ENCODE data around the gene LMOD3.
A peak's percentile ranks its signal among the peaks of the same experiment; 100 is the strongest.

LMOD3 gene

GRCh38 chr3:69092030-69092516 is 30.3 kb downstream of the LMOD3 start:
- Histone ChIP-seq H3K9me3 (ENCODE audit: insufficient read depth, low read depth, low read length) (no peaks in the 10 kb centered on the region), H3K4me3 (ENCODE audit: low read length) (no peak overlapping the region), H3K27me3 (ENCODE audit: insufficient read depth, low read length) (no peaks in the 10 kb centered on the region), H3K4me1 (ENCODE audit: insufficient read depth, low read length) (peaks cover 39% of the 10 kb centered on the region), H3K27ac (ENCODE audit: low read depth, low read length) (no peak overlapping the region), H3K36me3 (ENCODE audit: insufficient read depth, low read length) (no peaks in the 10 kb centered on the region), H3K9ac (ENCODE audit: low read depth, low read length) (no peak overlapping the region)
- WGBS: 67% methylated on average over 4 of the region's 4 CpGs

GRCh38 chr3:69091389-69092029 is 30.9 kb downstream of the LMOD3 start:
- H3K4me3 ChIP-seq (ENCODE audit: low read length): no peak overlapping the region

DNA sequence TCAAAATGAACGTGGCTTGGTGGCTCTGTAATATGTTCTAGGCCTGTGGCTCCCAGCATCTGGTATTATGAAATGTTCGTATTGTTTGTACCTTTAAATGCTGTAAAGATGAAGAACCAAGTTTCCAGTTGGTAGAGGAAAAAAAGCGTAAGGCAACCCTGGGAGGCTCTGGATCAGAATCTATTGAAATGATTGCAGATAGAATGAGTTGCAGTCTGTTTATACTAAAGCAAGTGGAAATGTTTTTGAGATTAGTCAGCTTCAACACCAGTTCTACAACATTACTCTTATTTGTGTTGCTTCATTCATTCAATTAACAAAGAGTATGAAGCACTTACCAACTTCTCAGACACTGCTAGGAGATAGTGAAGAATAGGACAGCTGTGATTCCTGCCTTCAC is 32.4 kb downstream of the LMOD3 start:
- H3K9ac ChIP-seq (ENCODE audit: low read depth, low read length): no peak overlapping the region
- no peaks in the 10 kb centered on the region for H3K27me3 ChIP-seq (ENCODE audit: insufficient read depth, low read length)
- H3K36me3 ChIP-seq (ENCODE audit: insufficient read depth, low read length): no peaks in the 10 kb centered on the region
- H3K4me3 ChIP-seq (ENCODE audit: low read length): no peak overlapping the region
- no peak overlapping the region; the same call in 1 of the 2 replicates for H3K27ac ChIP-seq (ENCODE audit: low read depth, low read length)
- WGBS: 91% methylated on average over 3 of the region's 3 CpGs
- peaks cover 42% of the 10 kb centered on the region for H3K4me1 ChIP-seq (ENCODE audit: insufficient read depth, low read length)
- no peaks in the 10 kb centered on the region for H3K9me3 ChIP-seq (ENCODE audit: insufficient read depth, low read depth, low read length)

More at GRCh38 chr3:69091389-69092029, 30.9 kb downstream of the LMOD3 start:
- Histone ChIP-seq H3K27ac (ENCODE audit: low read depth, low read length) (no peak overlapping the region), H3K36me3 (ENCODE audit: insufficient read depth, low read length) (no peaks in the 10 kb centered on the region), H3K9me3 (ENCODE audit: insufficient read depth, low read depth, low read length) (no peaks in the 10 kb centered on the region), H3K9ac (ENCODE audit: low read depth, low read length) (no peak overlapping the region), H3K4me1 (ENCODE audit: insufficient read depth, low read length) (peaks cover 38% of the 10 kb centered on the region), H3K27me3 (ENCODE audit: insufficient read depth, low read length) (no peaks in the 10 kb centered on the region)
- WGBS: 92% methylated on average over 4 of the region's 5 CpGs

DNA sequence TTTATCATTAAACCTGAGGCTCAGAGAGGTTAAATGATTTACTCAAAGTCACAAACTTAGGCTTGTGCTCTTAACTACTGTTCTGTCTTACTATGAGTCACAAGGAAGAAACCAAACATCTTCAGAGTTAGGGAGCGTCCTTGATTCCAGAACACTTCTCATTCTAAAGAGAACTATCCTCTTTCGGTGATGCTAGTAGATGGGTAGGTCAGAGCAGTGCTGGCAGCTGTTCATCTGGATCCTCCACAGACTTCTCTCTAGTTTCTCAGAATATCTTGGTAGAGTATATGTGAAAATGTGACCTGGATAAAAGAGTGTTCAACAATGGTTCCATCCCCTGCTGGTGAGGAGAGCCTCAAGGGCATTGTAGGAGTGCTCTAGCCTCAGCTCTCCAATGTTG is 34.3 kb downstream of the LMOD3 start:
- peaks cover 48% of the 10 kb centered on the region for H3K4me1 ChIP-seq (ENCODE audit: insufficient read depth, low read length)
- no peaks in the 10 kb centered on the region for H3K27me3 ChIP-seq (ENCODE audit: insufficient read depth, low read length)
- H3K9ac ChIP-seq (ENCODE audit: low read depth, low read length): no peak overlapping the region
- H3K27ac ChIP-seq (ENCODE audit: low read depth, low read length): no peak overlapping the region
- H3K4me3 ChIP-seq (ENCODE audit: low read length): no peak overlapping the region
- 96% methylated on average over 2 of the region's 2 CpGs for WGBS
- no peaks in the 10 kb centered on the region for H3K36me3 ChIP-seq (ENCODE audit: insufficient read depth, low read length)
- H3K9me3 ChIP-seq (ENCODE audit: insufficient read depth, low read depth, low read length): no peaks in the 10 kb centered on the region

- H3K4me1 ChIP-seq (ENCODE audit: insufficient read depth, low read length): peaks cover 55% of the 10 kb centered on the region
- H3K27me3 ChIP-seq (ENCODE audit: insufficient read depth, low read length): no peaks in the 10 kb centered on the region
- H3K4me3 ChIP-seq (ENCODE audit: low read length): no peak overlapping the region
- H3K9ac ChIP-seq (ENCODE audit: low read depth, low read length): no peak overlapping the region
- no peak overlapping the region for H3K27ac ChIP-seq (ENCODE audit: low read depth, low read length)
- H3K36me3 ChIP-seq (ENCODE audit: insufficient read depth, low read length): no peaks in the 10 kb centered on the region
- 88% methylated on average over 3 of the region's 3 CpGs for WGBS
- no peaks in the 10 kb centered on the region for H3K9me3 ChIP-seq (ENCODE audit: insufficient read depth, low read depth, low read length)
Measured at GRCh38 chr3:69087030-69087791, 35.2 kb downstream of the LMOD3 start.

DNA sequence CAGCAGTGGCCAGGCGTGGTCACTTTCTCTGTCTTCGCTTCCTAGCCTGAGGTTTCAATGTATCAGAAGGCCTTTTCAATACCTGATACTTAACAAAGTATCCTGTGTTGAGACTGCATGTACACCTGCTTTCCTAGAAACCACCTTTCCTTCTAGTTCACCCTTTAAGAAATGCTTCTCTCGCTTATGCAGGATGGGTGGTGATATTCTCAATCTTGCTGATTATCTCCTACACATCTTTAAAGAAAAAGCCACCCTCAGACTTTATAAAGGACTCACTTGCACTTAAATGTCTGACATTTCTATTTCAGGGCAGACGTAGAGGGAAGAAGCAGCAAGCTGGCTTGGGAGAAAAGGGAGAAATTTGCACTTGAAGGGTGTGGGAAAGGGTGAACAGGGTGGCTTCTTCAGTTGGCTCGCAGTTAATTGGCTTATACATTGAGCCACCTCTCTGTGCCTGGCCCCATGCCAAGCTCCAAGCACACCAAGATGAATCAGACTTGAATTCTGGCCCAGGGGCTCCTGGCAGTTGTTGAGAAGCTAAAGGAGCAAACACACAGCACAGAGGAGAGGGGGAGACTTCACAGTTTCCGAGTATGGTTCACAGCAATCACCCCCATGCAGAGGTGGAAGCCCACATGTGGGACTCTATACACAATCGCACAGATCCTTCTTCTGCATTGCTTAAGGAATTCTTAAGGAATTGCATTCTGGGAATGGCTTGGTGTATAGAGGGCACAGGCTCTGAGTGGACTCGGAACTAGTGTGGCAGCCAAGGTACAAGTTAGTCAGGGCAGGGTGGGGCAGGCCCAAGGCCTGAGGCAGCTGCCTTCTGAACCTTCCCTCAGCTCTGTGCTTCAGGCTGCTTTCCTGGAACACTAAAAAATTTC is 36.3 kb downstream of the LMOD3 start:
- H3K4me3 ChIP-seq (ENCODE audit: low read length): peak overlapping the region; percentile 85

GRCh38 chr3:69085168-69085832 is 37.1 kb downstream of the LMOD3 start:
- H3K27ac ChIP-seq (ENCODE audit: low read depth, low read length): no peak overlapping the region
- 2% methylated on average over 26 of the region's 26 CpGs for WGBS

More for the DNA sequence above, 36.3 kb downstream of the LMOD3 start:
- Histone ChIP-seq H3K36me3 (ENCODE audit: insufficient read depth, low read length) (no peaks in the 10 kb centered on the region), H3K9ac (ENCODE audit: low read depth, low read length) (peak overlapping the region; percentile 36; the same call in 1 of the 2 replicates), H3K27ac (ENCODE audit: low read depth, low read length) (no peak overlapping the region), H3K9me3 (ENCODE audit: insufficient read depth, low read depth, low read length) (no peaks in the 10 kb centered on the region), H3K4me1 (ENCODE audit: insufficient read depth, low read length) (peaks cover 45% of the 10 kb centered on the region), H3K27me3 (ENCODE audit: insufficient read depth, low read length) (no peaks in the 10 kb centered on the region)
- 52% methylated on average over 8 of the region's 8 CpGs for WGBS

DNA sequence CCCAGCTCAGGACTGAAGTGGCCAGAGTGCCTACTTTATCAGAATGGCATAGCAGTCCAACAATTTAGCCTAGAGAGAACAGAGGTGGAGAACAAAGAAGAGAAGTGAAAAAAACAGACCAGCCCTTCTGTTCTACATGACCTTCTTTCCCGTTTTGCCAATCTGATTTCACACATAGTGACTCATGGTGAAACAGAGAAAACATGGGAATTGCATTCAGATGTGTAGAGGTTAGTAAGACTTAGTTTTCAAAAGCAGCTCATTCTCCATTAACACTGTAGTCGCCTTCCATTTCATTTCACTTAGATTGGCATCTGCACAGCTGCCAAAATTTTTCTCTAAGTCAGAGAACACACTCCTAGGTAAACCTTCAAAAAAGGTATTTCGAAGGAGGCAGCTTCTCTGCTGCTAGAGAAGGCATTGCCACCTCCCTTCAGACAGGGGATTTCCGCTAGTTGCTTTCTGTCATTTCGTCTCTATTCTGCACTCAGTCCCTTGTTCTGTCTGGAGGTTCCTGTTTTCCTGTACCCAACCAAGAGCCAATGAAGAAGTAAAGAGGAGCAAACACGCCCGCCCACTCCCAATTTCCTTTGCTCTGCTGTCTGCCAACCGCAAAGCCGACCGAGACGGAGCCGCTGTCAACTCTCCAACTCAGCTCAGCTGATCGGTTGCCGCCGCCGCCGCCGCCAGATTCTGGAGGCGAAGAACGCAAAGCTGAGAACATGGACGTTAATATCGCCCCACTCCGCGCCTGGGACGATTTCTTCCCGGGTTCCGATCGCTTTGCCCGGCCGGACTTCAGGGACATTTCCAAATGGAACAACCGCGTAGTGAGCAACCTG is 37.8 kb downstream of the LMOD3 start, which contains the start of gene ARL6IP5:
ARL6IP5 (plus strand) TSS at position 612 of the 842 bp plus-strand sequence; CDS start at position 723, 111 bp downstream.
- Histone ChIP-seq H3K27ac (ENCODE audit: low read depth, low read length) (no peak within 1 kb of the TSS), H3K4me1 (ENCODE audit: insufficient read depth, low read length) (peaks cover 47% of the 10 kb centered on the region), H3K9ac (ENCODE audit: low read depth, low read length) (peak within 1 kb of the TSS; percentile 57), H3K9me3 (ENCODE audit: insufficient read depth, low read depth, low read length) (no peaks in the 10 kb centered on the region), H3K36me3 (ENCODE audit: insufficient read depth, low read length) (no peaks in the 10 kb centered on the region), H3K4me3 (ENCODE audit: low read length) (peak within 1 kb of the TSS; percentile 85), H3K27me3 (ENCODE audit: insufficient read depth, low read length) (no peaks in the 10 kb centered on the region)
- WGBS: 4% methylated on average over 31 of the region's 32 CpGs

More at GRCh38 chr3:69085168-69085832, 37.1 kb downstream of the LMOD3 start:
- Histone ChIP-seq H3K4me1 (ENCODE audit: insufficient read depth, low read length) (peaks cover 51% of the 10 kb centered on the region), H3K9ac (ENCODE audit: low read depth, low read length) (peak overlapping the region; percentile 57), H3K4me3 (ENCODE audit: low read length) (peak overlapping the region; percentile 85), H3K9me3 (ENCODE audit: insufficient read depth, low read depth, low read length) (no peaks in the 10 kb centered on the region), H3K36me3 (ENCODE audit: insufficient read depth, low read length) (no peaks in the 10 kb centered on the region), H3K27me3 (ENCODE audit: insufficient read depth, low read length) (no peaks in the 10 kb centered on the region)

GRCh38 chr3:69082805-69083204 is 39.6 kb downstream of the LMOD3 start:
- no peak overlapping the region for H3K27ac ChIP-seq (ENCODE audit: low read depth, low read length)

DNA sequence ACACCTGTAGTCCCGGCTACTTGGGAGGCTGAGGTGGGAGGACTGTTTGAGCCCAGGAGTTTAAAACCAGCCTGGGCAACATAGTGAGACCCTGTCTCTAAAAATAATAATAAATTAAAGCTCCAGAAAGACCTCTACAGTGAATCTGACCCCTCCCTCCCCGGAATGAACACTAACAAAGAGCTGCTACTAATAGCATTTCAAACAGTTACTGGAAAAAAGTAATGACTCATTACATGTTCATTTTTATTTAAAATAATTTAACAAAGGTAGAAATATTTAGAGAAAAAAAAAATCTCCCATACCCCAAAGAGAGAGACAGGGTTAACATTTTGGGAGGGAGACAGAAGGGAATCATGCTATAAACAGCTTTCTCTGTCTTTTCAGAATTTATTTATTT is 40.0 kb downstream of the LMOD3 start:
- Histone ChIP-seq H3K27me3 (ENCODE audit: insufficient read depth, low read length) (no peaks in the 10 kb centered on the region), H3K9ac (ENCODE audit: low read depth, low read length) (no peak overlapping the region), H3K4me3 (ENCODE audit: low read length) (no peak overlapping the region), H3K36me3 (ENCODE audit: insufficient read depth, low read length) (0 out of 2 replicates have a peak, but pooled peaks cover under 1% of the 10 kb centered on the region), H3K27ac (ENCODE audit: low read depth, low read length) (no peak overlapping the region), H3K4me1 (ENCODE audit: insufficient read depth, low read length) (peaks cover 44% of the 10 kb centered on the region), H3K9me3 (ENCODE audit: insufficient read depth, low read depth, low read length) (no peaks in the 10 kb centered on the region)
- WGBS: 94% methylated on average over 2 of the region's 2 CpGs

More at GRCh38 chr3:69082805-69083204, 39.6 kb downstream of the LMOD3 start:
- H3K27me3 ChIP-seq (ENCODE audit: insufficient read depth, low read length): no peaks in the 10 kb centered on the region
- H3K9me3 ChIP-seq (ENCODE audit: insufficient read depth, low read depth, low read length): no peaks in the 10 kb centered on the region
- H3K4me1 ChIP-seq (ENCODE audit: insufficient read depth, low read length): peaks cover 45% of the 10 kb centered on the region
- H3K4me3 ChIP-seq (ENCODE audit: low read length): no peak overlapping the region
- H3K9ac ChIP-seq (ENCODE audit: low read depth, low read length): no peak overlapping the region
- H3K36me3 ChIP-seq (ENCODE audit: insufficient read depth, low read length): no peaks in the 10 kb centered on the region

All from HUES64 (cell line).